ENCODE data around the gene NADSYN1. TPM values are rescaled to one million over a fixed set of nuclear protein-coding genes. Genes with fewer than 3 reads are reported as not detected.

Gene NADSYN1
- total RNA-seq, 3 donors from 2014 or later (not counting 1 experiment from before 2014, with no cell fraction given): 134 to 156 (median 150) TPM

- 56% methylated on average over 2 of the region's 2 CpGs for WGBS (ENCODE audit: insufficient coverage)
- intact Hi-C loops (cut with micrococcal nuclease): no loop called here
- peaks cover 9% of the 10 kb centered on the region for H3K36me3 Mint-ChIP-seq
These were observed 2.5 kb upstream of the NADSYN1 start for GRCh38 chr11:71450507-71450906.

GRCh38 chr11:71450939-71451338 is 2.1 kb upstream of the NADSYN1 start:
- peaks cover 48% of the 10 kb centered on the region for H3K4me1 ChIP-seq (ENCODE audit: control insufficient read depth, insufficient read depth, low read length)
- no peaks in the 10 kb centered on the region for H3K9me3 ChIP-seq (ENCODE audit: control insufficient read depth, insufficient read depth, low read length)
- no peak for TF ChIP-seq CTCF (IDR thresholded peaks at IDR 0.05)
- intact Hi-C loops (cut with micrococcal nuclease): no loop called here
- no peak overlapping the region for H3K27ac ChIP-seq (ENCODE audit: low read length)
- Mint-ChIP-seq H3K36me3 (peaks cover 8% of the 10 kb centered on the region), H3K4me1 (peaks cover 43 to 66% of the 10 kb centered on the region in 2 donors), H3K4me3 (peak overlapping the region; percentile 9), H3K9me3 (peaks cover 0 to 2% of the 10 kb centered on the region in 2 donors), H3K27me3 (ENCODE audit: low read depth in 2 of 2) (no peaks in the 10 kb centered on the region), H3K27ac (peak overlapping the region; percentile 90 to 91)
- peaks cover 9% of the 10 kb centered on the region for H3K36me3 ChIP-seq (ENCODE audit: control insufficient read depth, insufficient read depth, low read length)
- WGBS (ENCODE audit: insufficient coverage): 86% methylated on average over 1 of the region's 3 CpGs
- H3K4me3 ChIP-seq (ENCODE audit: low read length): no peak overlapping the region
- DNase-seq (no peak), ATAC-seq (no peak)
- H3K27me3 ChIP-seq (ENCODE audit: control insufficient read depth, insufficient read depth, low read length): no peaks in the 10 kb centered on the region

More at GRCh38 chr11:71450507-71450906, 2.5 kb upstream of the NADSYN1 start:
- Histone ChIP-seq H3K36me3 (ENCODE audit: control insufficient read depth, insufficient read depth, low read length) (peaks cover 5% of the 10 kb centered on the region), H3K27me3 (ENCODE audit: control insufficient read depth, insufficient read depth, low read length) (no peaks in the 10 kb centered on the region), H3K4me1 (ENCODE audit: control insufficient read depth, insufficient read depth, low read length) (peaks cover 48% of the 10 kb centered on the region), H3K4me3 (ENCODE audit: low read length) (no peak overlapping the region), H3K9me3 (ENCODE audit: control insufficient read depth, insufficient read depth, low read length) (no peaks in the 10 kb centered on the region), H3K27ac (ENCODE audit: low read length) (no peak overlapping the region)
- Mint-ChIP-seq H3K27ac (peak overlapping the region; percentile 90 to 91), H3K4me3 (no peak overlapping the region), H3K4me1 (peaks cover 40 to 64% of the 10 kb centered on the region in 2 donors), H3K9me3 (peaks cover 0 to 4% of the 10 kb centered on the region in 2 donors), H3K27me3 (ENCODE audit: low read depth in 2 of 2) (no peaks in the 10 kb centered on the region)
- no peak for TF ChIP-seq CTCF (IDR thresholded peaks at IDR 0.05)
- ATAC-seq: no peak
- DNase-seq: no peak

GRCh38 chr11:71451596-71452198 is 1.3 kb upstream of the NADSYN1 start:
- peaks cover 51 to 74% of the 10 kb centered on the region in 2 donors for H3K4me1 Mint-ChIP-seq
- Histone ChIP-seq H3K27ac (ENCODE audit: low read length) (peak overlapping the region; percentile 87), H3K36me3 (ENCODE audit: control insufficient read depth, insufficient read depth, low read length) (peaks cover 17% of the 10 kb centered on the region), H3K4me3 (ENCODE audit: low read length) (no peak overlapping the region), H3K27me3 (ENCODE audit: control insufficient read depth, insufficient read depth, low read length) (no peaks in the 10 kb centered on the region), H3K9me3 (ENCODE audit: control insufficient read depth, insufficient read depth, low read length) (no peaks in the 10 kb centered on the region), H3K4me1 (ENCODE audit: control insufficient read depth, insufficient read depth, low read length) (peaks cover 48% of the 10 kb centered on the region)
- H3K9me3 Mint-ChIP-seq: no peaks in the 10 kb centered on the region
- ATAC-seq (no peak), DNase-seq (no peak)
- intact Hi-C loops (cut with micrococcal nuclease): no loop called here
- H3K36me3 Mint-ChIP-seq: peaks cover 8% of the 10 kb centered on the region
- 52% methylated on average over 9 of the region's 9 CpGs for WGBS (ENCODE audit: insufficient coverage)
- H3K27ac Mint-ChIP-seq: peak overlapping the region; percentile 90 to 91
- no peaks in the 10 kb centered on the region for H3K27me3 Mint-ChIP-seq (ENCODE audit: low read depth in 2 of 2)
- peak overlapping the region; percentile 93 for H3K4me3 Mint-ChIP-seq
- TF ChIP-seq CTCF (IDR thresholded peaks at IDR 0.05): no peak

Measured in natural killer cell (primary cell).